Ureter (tissue), 1 donor: ENCODE measurements around the gene ZNF664. TPM values are rescaled to one million over a fixed set of nuclear protein-coding genes. Genes with fewer than 3 reads are reported as not detected.

Source experiments
- DNase-seq: peaks from one replicate; pipeline ENCODE4 v3.0.0-alpha.2; 2020; ENCODE audit warnings: low spot score
- total RNA-seq: library from RNA; stranded (reverse); gene quantifications from one replicate; pipeline ENCODE4 v1.2.4, GENCODE V29; 2023
- donor health status: DM: yes; HTN: yes; CAD: no.

ZNF664 gene
- total RNA-seq, 1 donor from 2014 or later, result 90.5 TPM

DNA sequence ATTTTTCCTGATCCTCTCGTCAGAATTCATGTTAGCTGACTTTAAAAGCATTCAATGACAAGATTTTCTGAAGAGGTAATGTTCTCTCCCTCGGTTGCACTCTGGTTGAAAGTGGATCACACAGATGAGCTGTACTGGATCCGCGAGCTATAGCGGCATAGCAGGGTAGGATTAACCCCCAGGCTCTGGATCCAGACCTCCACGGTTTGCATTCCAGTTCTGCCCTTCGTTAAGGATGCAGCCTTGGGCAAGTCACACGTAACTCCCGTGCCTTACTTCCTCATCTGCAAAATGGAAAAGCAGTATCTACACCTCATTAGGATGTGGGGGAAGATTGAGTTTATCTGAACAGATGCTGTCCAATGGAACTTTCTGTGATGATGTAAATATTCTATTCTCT lies 14.1 kb upstream of the ZNF664 start:
- DNase-seq, result no peak

- DNase-seq, result no peak
Measured at GRCh38 chr12:123960029-123960735, 12.8 kb upstream of the ZNF664 start.

- DNase-seq, result no peak
Measured at GRCh38 chr12:123960856-123961255, 12.2 kb upstream of the ZNF664 start.

GRCh38 chr12:123961585-123962345 lies 11.2 kb upstream of the ZNF664 start:
- DNase-seq, result no peak

- DNase-seq, result no peak
Measured at GRCh38 chr12:123962513-123962912, 10.5 kb upstream of the ZNF664 start.

GRCh38 chr12:123963821-123964220 lies 9.2 kb upstream of the ZNF664 start:
- DNase-seq, result no peak

- no peak for DNase-seq
Measured at GRCh38 chr12:123965382-123965781, 7.6 kb upstream of the ZNF664 start.

- DNase-seq, result no peak
Measured at GRCh38 chr12:123966596-123966995, 6.4 kb upstream of the ZNF664 start.

GRCh38 chr12:123967121-123967586 lies 5.9 kb upstream of the ZNF664 start:
- no peak for DNase-seq

DNA sequence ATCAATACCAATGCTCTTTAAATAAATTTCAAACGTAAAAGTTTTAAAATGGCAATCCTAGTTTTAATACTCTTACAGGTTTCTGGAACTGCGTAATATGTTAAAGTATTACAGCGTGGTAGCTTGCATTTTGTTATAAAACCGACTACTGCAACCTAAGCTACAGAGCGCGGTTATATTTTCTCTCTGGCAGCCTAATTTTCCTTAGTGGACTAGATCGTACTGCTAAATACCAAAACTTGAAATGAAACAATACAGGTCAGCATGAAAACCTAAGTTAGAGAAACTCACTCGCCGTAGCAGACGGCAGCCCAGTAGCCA lies 1.6 kb upstream of the ZNF664 start:
- DNase-seq, result no peak

- DNase-seq, result peak; percentile 51
Measured at GRCh38 chr12:123971770-123972456, 1.1 kb upstream of the ZNF664 start.

DNA sequence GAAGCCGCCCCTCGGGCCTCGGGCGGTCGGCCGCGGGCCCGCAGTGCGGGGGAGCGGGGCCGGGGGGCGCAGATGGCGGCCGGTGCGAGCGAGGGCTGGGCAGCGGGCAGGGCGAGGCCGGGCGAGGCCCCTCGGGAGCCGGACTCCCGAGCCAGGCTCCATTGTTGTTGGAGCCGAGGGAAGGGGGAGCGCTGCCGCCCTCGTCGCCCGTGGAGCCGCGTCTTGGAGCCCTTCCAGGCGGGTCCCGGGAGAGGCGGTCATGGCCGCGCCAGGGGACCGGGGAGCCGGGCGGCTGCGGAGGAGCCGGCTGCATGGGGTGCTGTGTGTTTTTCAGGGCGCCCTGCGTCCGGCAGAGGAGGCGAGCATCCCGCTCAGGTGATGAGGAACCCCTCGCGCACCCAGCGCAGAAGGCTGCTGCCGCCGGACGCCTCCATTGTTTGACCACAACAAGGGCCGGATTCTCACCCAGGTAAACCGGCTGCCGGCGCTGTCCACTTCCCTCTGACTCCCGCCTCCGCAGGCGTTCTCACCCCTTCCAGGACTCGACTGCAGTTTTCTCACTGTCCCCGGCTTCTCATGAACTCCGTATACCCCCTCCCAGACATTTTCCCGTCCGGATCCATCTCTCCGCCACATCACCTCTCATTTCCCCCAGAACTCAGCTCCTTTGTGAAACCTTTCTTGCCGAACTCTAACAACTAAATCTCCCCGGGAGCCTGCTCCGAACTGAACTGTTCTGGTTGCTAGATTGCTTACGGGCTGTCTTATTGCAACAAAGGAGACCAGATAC lies 732 bp downstream of the ZNF664 start:
- DNase-seq, result peak; percentile 57

DNA sequence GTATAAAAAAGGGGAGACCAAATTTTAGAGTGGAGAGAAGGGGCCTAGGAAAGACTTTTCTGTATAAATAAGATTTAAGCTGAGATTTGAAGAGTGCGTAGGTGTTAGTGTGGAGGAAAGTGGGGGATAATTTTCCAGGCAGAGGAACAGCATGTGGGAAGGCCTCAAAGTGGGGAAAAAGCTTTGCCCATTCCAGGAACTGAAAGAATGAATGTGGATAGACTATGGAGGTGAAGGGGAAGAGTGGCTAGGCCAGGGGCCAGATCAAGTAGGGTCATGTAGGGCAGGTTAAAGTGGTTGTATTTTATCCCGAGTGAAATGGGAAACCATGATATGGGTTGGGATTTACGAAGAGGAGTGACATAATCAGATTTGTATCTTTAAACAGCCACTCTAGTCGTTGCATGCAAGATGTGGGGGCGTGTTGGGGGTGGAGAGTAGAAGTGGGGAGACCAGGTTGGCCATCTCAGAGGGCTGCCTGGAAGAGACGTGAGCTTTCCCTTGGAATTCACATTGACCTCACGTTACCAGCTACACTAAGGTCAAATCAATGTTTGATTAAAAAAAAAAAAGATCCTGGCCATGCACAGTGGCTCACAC lies 3.3 kb downstream of the ZNF664 start:
- DNase-seq, result no peak

- DNase-seq, result no peak
Measured at GRCh38 chr12:123979566-123979965, 6.6 kb downstream of the ZNF664 start.

GRCh38 chr12:123982269-123982668 lies 9.3 kb downstream of the ZNF664 start:
- no peak for DNase-seq

- peak; percentile 54 for DNase-seq
Measured at GRCh38 chr12:123983822-123984485, 10.9 kb downstream of the ZNF664 start.

DNA sequence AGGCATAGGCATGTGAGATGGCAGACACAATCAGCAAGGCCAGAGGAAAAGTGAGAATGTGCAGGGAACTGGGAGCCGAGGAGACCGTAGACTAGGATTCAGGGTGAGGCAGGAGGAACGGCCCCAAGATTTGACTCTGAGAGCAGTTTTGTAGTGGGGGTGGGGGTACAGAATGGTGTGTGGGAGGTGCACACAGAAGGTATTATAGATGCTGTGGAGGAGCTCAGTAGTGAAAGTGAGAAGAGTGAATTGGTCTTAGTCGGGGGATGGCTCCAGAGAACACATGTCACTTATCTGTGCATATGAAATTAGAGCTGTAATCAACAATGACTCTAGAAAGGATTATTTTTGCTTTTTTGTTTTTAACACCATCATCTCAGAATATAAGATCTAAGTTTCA lies 11.9 kb downstream of the ZNF664 start:
- no peak for DNase-seq

GRCh38 chr12:123986374-123986965 lies 13.5 kb downstream of the ZNF664 start:
- no peak for DNase-seq

- DNase-seq, result no peak
Measured at GRCh38 chr12:123987022-123987421, 14.0 kb downstream of the ZNF664 start.

- DNase-seq, result no peak
Measured at GRCh38 chr12:123989168-123989567, 16.2 kb downstream of the ZNF664 start.

DNA sequence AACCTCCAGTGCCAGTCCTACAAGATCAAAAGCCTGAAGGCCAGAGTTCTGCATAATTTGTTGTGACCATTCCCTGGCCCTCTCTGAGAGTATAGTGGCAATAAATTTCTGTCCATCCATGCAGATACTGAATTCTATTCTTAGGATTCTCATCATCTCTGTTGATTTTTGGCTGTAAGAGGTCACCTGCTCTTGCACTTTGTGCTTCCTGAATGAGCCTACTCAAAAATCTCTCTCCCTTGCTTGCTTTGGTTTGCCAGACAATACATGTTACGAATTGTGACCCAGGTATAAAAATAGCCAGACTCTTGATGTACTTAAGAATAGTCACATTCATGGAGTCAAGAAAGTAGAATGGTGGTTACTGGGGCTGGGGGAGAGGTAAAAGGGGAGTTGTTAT lies 16.7 kb downstream of the ZNF664 start:
- no peak for DNase-seq
